ENCODE data around the gene SLC27A4.

Gene SLC27A4

DNA sequence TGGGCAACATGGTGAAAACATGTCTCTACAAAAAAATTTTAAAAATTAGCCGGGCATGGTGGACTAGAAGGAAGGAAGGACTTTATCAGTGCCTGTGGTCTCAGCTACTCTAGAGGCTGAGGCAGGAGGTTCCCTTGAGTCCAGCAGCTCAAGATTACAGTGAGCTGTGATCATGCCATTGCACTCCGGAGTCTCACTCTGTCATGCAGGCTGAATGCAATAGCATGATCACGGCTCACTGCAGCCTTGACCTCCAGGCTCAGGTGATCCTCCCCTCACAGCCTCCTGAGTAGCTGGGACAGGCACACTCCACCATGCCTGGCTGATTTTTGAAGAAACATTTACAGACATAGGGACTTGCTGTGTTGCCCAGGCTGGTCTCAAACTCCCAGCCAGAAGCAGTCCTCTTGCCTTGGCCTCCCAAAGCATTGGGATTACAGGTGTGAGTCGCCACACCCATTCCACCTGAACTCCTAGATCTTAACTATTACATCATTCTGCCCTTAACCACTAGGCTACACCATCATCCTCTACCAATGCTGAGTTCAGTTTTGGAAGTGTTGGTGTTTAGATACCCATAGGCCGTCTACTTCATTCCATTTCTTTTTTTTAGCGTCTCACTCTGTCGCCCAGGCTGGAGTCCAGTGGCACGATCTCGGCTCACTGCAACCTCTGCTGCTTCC, 28.8 kb downstream of the SLC27A4 start:
- DNase-seq: no peak

DNA sequence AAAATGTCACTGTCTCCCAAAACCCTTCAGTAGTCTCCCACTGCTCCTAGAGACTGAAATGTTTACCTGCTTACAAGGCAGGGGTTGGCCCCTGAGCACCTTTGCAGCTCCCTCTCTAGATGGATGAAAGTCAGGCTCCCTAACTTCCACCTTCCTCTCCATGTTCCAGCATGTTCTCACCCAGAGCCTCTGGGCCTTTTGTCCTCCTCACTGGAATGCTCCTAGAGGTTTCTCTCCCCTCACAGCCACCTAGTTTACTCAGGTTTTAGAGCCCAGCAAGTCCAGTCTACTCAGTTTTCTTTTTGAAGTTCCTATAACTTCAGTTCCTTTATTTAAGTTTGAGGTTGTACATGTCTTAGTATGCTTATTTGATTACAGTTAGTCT, 30.0 kb downstream of the SLC27A4 start:
- no peak for DNase-seq

DNA sequence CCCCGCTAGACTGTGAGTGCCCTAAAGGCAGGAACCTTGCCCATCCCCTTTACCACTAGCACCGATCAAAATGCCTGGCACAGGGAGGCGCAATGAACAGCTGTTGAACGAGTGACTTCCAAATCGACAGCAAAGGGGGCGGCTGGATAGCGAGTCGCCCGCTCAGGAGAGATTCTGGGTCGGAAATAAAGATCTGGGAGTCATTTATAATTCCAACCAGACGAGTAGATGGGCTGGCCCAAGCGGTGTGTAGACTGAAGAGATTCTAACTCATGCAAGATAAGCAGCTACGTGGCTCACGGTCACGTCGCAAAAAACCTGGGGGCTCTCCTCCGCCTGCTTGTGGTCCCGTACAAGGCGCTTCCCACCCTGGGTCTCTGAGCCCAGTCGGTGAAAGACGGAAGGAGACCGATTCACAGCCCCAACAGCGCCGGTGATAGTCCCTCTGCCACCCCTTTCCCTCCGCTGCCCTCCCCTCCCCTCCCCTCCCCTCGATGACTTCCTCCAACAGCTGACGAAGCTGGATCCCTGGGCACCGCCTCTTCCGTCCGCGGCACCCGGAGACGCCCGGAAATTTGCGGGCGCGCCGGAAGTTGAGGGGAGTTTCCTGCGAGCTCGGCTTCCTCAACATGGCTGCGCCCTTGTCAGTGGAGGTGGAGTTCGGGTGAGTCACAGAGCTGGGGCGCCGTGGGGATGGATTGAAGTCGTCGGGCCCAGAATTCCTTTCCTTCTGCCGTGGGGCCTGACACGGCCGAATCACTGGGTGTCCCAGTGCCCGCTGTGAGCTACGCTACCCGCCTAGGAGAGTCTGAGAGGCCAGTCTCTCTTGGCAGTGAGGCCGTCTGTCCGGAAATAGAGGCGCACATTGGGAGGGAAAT, 30.7 kb downstream of the SLC27A4 start, which contains the start of gene URM1:
Gene URM1 (plus strand): TSS at position 623 of the 878 bp plus-strand sequence. CDS start 7 bp downstream, at position 630.
- DNase-seq: peak; percentile 93

DNA sequence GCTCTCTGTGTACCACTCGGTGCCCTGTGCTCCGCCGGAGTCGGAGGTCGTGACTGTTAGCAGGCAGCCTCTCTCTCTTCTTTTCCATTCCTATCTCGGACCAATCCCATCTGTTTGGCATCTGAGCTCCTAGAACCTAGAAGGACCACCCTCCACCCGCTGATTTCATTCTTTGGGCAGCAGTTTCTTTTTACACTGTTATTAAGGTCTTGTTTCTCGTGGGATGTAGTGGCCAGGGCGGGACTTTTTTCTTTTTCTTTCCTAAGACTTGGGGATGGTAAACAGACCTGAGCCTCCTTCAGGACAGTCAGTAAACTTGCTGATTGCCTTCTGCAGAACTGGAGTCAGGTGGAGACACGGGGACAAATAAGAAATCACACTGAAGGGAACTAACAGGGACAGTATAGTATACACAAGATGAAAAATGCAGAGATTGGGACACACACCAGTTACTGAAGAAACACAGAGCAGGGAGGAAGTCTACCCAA, 31.3 kb downstream of the SLC27A4 start:
- DNase-seq: no peak

DNA sequence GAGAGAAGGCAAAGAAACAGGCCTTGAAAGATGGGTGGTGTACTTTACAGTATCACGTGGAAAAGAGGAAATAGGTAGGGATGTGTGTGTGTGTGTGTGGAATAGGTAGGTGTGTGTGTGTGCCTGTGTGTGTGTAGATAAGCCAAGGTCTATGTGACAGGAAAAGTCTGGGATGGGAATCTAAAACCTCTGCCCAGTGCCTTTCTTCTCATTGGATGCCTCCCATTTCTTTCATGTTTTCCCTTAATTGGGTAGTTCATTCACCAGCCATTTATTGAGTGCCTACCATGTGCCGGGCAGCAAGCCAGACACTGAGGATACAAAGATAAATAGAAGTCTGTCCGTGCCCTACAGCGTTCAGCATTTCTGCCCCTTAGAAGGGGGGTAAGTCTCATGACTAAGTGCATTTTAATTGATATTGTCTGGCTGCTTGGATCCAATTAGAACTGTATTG, 31.9 kb downstream of the SLC27A4 start:
- DNase-seq: no peak

DNA sequence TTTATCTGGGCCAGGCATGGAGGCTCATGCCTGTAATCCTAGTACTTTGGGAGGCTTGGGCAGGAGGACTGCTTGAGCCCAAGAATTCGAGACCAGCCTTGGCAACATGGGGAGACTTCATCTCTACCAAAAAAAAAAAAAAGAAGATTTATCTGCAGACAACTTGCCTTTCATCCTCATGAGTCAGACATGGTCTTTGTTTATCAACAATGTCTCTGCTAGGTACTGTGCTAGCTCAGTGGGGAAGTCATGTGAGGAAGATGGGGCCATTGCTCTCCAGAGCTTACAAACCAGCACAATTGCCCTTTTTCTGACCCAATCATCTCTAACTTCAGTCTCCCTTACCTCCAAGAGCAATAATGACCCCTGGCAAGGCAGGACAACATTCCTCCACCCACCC, 32.5 kb downstream of the SLC27A4 start:
- no peak for DNase-seq

DNA sequence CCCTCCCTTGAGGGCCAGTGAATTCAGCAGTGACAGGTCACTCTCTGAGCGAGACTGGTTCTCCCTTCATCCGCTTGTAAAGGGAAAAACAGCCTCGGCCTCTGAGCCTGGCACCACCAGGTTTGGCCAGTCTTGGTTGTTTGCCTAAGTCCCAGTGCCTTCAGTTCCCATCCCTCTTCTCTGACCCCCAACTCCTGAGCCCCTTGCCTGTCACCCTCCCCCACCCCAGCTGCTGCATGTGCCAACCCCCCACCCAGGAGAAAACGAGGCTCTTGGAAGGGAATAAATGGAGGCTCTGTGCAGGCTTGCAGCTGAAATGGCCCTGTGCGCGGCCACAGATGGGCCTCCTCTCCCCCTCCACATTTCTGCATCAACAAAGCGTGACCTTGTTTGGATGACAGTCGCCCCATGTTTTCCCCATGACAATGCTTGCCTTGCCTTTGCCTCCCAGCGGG, 33.9 kb downstream of the SLC27A4 start:
- no peak for DNase-seq

DNA sequence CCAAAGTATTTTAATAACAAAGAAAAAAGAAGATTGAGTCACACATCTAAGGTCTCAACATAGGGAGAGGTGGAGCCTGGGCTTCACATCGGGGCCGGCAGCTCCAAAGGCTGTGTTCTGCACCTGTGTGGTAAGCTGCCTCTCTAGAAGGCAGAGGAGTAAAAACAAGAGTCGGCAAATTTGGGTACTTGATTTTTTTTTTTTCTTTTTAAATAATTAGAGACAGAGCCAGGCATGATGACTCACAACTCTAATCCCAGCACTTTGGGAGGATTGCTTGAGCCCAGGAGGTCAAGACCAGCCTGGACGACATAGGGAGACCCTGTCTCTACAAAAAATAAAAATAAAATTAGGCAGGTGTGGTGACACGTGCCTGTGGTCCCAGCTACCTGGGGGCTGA, 35.5 kb downstream of the SLC27A4 start:
- no peak for DNase-seq

DNA sequence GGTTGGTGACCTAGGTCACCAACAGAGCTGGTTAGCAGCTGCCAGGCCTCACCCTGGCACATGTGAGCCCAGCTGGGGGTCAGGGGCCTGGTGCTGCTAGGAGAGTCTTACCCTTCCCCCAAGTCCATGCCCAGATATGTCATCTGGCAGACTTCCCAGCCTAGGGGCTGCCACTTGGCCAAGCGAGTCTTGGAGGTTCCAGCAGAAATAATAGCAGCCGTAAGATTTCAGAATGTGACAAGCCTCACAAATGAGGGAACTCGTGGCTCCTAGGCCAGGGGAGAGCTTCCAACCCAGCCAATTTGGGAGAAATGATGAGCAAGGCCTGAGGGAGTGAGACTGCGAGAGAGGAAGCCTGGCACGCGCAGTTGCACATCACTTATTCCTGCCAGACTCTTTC, 41.9 kb downstream of the SLC27A4 start:
- DNase-seq: peak; percentile 21

DNA sequence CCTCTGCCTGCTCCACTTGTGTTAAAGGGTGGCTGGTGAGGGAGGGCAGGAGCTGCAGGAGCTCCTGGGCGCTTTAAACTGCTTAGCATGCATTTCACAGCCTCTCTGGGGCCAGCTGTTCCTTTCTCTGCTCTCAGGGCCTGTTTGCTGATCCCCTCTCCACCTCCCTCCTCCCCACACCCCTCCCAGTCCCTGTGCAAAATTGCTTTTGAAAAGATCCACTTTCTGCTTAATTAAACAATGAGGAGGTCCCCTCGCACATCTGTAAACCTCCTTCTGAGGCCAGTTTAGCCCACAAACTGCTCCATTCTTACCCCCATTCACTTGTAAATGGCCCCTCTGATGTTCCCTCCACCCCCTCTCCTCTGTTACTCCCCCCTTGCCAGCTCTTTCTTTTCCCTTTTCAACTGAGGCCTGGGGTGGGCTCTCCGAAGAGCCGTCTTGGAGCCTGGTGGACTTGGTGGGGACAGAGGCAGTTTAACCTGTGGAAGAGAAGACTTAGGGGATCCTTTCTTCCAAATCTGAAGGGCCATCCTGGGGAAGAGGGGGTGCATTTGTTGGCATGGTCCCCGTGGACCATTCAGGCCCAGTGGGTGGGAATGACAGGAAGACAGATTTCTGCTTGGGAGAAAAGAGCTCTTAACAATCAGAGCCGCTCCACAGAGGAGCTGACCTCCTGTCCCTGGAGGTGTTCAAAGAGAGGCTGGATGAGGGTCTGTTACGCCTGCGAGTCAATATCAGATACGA, 42.9 kb downstream of the SLC27A4 start:
- DNase-seq: peak; percentile 72

DNA sequence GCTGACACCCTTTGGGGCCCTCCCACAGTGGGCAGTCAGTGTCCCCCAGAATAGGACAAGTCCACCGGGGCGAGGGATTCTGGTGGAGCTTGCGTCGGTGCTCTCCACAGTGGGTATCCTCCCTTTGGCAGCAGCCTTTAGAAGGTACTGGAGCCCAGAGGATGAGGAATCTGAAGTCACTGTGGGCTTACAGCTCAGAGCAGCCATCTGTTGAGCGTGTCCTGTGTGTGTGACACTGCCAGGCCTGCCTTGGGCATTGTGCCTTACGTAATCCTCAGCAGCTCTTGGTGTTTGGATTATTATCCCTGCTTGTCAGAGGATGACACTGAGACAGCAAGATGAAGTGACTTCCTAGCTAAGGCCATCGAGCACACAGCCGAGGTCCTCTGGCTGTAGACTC, 43.5 kb downstream of the SLC27A4 start:
- peak; percentile 35 for DNase-seq

DNA sequence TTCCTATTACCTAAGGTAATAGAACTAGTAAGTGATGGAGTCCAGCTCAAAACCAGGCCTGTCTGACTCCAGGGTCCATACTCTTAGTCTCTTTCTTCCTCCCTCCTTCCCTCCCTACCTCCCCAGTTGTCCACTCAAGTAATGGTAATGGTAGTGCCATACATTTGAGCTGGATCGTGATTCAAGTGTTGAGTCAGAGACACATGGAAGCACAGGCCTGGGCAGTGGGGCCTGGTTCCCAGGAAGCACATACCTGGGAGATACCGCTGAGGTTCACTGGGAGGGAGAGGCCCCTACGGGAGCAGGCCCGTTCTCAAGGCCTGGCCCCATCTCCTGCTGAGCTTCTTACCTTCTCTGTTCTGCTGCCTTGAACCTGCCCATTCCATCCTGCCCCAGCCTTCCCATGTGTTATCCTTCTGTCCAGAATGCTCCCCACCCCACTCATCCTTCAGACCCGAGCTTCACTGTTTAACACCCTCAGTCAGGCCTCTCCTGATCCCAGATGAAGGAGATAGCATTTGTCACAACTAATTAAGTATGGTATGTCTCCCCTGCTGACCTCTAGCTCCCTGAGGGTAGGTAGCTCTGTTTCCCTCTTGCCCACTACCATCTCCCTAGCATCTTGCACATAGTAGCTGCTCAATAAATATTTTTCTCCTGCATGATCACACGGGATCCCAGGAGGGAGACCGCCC, 44.6 kb downstream of the SLC27A4 start:
- DNase-seq: no peak

DNA sequence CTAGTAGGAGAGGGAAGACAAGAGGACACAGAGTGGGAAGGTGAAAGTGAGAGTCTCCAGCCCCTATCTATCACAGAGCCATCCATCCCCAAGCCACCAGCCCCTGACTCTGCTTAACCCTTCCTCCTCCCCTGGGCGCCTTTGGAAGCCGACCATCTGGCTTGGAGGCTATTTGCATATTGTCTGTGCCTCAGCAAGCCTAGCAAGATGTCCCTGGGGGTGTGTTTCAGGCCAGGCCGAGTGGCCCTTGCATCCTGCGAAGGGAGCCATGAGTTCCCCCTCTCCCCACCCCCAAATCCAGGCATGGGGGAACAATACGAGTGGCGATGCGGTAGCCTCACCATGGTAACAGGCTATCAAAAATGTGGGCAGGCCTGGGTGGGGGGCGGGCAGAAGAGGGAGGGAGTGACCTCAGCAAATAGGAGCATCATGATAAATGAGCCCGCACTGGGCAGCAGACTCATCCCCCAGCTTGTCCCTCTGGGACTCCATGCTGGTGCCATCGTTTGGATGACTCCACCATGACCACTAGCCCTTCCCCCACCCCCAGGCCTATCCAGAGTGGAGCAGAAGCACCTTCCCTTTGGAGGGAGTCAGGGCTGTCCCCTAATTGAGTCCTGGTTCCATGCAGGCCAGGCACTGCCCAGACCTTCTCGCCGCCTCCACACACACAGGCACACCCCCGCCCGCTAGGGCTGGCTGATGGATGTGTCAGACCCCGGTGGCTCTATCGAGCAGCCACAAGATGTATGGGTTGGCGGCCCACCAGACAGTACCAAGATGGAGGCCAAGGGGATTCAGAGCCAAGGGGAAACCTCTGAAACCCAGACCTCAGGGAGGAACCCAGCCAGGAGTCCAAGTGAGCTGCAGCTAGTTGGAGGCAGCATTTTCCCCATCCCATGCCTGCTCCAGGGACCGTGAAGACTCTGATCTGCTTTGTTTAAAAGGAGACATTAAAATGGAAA, 45.5 kb downstream of the SLC27A4 start:
- DNase-seq: no peak

DNA sequence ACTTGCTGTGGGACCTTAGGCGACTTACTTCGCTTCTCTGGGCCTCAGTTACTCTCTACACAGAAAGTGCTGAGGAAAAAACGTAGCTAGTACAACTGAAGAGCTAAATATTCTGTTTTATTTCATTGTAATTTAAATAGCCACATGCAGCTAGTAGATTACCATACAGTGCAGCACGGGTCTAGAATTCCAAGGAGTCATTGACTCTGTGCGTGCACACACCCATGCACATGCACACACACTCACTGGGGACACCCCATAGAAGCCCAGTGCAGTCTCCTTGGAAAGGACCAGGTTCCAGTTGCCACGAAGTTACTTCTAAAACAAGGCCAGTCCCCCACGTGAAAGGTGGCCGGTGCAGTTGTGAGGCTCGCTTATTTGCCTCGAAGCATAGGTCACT, 47.8 kb downstream of the SLC27A4 start:
- no peak for DNase-seq

DNA sequence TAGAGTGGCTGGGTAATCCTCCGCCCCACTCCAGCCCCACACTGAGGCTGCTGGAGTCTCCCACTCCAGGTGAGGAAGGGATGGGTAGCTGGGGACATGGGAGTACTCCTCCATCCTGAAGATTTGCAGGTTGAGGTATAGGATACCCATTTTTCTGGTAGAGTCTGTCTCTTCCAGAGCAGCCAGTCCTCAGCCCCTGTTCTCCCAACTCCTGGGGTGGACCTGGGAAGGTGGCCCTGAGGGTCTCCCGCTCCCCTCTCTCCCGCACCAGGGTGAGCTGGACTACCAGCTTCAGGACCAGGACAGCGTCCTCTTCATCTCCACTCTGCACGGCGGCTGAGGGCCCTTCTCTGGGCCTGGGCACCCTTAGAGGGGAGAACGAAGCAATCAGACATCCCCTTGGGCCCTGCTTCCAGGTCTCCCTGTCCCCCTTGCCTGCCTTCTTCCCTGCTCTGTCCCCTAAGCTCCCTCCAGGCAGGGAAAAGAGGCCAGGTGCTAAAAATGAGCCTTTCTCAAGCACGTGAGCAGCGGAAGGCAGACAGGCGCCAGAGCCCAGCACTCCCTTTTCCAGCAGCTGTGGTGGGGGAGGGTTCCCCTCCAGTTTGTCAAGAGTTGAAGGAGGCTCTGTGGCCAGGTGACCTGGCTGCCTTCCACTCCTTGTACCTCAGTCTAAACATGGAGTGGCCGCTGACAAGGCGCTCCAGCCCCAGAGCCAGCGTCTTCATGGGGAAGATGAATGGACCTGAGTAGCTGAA, 49.2 kb downstream of the SLC27A4 start:
- DNase-seq: peak; percentile 67

DNA sequence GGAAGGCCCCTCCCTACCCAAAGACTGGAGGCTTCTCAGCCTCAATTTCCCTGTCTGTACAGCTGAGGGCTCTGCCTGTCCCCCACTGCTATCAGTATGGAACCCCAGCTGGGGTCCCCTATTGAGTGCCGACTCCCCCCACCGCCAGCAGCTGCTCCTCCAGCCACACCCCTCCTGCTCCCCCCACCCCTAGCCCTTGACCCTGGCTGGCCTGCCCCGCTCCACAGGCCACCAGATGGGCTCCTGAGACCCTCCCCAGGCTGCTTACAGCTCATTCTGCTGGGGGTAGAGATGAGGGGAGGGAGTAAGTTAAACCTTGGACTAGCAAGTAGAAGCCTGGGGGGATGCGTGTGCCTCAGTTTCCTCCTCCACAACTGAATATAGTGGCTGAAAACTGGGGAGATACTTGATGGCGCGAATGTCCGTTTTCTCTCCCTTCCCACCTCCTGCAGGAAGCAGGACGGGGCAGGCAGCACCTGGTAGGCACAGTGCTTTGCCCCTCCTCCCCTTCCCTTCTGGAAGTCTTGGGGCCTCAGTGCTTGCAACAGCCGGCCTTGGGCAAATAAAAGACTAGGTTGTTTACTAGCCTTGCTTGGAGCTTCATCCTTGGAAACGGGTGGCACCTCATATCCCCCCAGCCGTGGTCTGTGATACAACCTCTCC, 50.0 kb downstream of the SLC27A4 start:
- DNase-seq: no peak

DNA sequence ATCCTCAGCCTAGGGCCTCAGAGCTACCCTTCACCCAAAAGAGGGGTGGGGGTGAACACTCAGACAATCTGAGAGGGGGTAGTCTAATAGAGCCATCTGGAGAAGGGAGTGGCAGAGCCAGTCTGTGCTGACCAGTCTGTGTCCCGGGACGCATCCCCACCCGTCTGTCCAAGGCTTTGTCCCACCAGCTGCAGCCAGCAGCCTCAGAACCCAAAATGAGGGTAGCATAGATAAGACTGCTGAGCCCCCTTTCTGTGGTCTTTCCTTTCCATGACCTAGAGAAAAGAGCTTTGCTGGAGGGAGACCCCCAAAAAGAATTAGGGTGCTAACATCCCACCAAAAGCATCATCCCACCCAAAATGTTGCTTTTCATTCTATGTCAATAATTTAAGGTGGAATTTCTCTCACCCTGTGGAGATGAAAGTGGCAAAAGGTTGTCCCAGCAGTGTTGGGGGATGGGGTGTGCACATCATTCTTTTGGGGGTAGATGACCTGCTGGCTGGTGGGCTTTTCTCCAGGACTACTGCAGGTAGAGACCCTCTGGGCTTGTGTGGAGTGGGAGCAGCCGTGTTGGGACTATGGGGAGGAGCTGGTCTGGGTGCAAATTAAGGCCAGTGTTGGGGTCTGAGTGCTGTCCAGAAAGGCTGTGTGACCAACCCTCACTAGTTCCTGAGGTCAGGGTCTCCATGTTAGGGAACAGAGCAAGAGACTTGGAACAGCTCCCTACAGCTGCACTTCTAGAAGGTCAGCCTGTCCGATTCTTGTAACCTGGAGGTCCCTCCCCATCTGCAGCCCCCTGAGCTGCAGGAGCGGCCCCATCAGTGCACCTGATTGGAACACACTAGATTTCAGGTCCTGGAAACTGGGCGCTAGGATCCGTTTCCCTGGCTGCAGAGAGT, 50.7 kb downstream of the SLC27A4 start:
- no peak for DNase-seq

DNA sequence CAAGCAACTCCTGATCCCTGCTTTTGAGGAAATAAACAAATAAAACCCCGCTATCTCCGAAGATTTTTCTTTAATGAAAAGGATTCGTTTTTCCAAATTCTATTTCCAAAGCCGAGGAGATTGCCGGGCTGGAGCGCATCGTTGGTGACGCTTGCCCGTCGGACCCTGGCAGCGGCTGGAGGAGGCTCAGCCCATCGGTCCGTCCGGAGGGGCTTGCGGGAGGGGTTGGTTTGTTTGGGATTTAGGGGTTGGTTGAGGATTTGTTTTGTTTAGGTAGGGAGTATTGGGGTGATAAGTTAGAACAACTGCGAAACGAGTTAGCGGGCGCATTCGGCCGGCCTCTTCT, 51.6 kb downstream of the SLC27A4 start:
- no peak for DNase-seq
